Chondrocyte (in vitro differentiated cells): ENCODE results near the gene LAMA1. TPM values are rescaled to one million over a fixed set of nuclear protein-coding genes. Genes with fewer than 3 reads are reported as not detected.
"Not testable (repeated sequence)": the region's sequence is repeated elsewhere in the genome, so short reads cannot be mapped to it uniquely, and the experiment has no call there.

Experiments
- DNase-seq: peaks from one replicate; pipeline ENCODE4 v3.0.0; 2021; ENCODE audit warnings: mixed read lengths, low spot score
- H3K27ac Mint-ChIP-seq: one replicate; pipeline ENCODE4 v1.8.0; 2021; ENCODE audit warnings: mild to moderate bottlenecking, moderate library complexity, mixed read lengths; ENCODE audit not compliant: unreplicated experiment
- H3K27me3 Mint-ChIP-seq: 2 replicates; pipeline ENCODE4 v1.8.0; 2021; ENCODE audit warnings: low read depth, mixed read lengths
- H3K36me3 Mint-ChIP-seq: 2 replicates; pipeline ENCODE4 v1.8.0; 2021; ENCODE audit warnings: low read depth, mixed read lengths
- H3K4me1 Mint-ChIP-seq: 2 replicates; pipeline ENCODE4 v1.8.0; 2021; ENCODE audit warnings: low read depth, mild to moderate bottlenecking, mixed read lengths
- H3K4me3 Mint-ChIP-seq: one replicate; pipeline ENCODE4 v1.8.0; 2021; ENCODE audit warnings: mild to moderate bottlenecking, moderate library complexity, mixed read lengths; ENCODE audit not compliant: unreplicated experiment
- H3K9me3 Mint-ChIP-seq: 2 replicates; pipeline ENCODE4 v1.8.0; 2021; ENCODE audit warnings: low read depth, mixed read lengths
- CTCF ChIP-seq: fragments of 200-600 bp; sonication (generic); IDR thresholded peaks from 2 replicates; pipeline ENCODE4 v1.5.0; 2021; ENCODE audit warnings: antibody characterized with exemption, mild to moderate bottlenecking, moderate library complexity
- total RNA-seq: library from RNA; stranded (reverse); gene quantifications from 3 replicates; pipeline ENCODE4 v1.2.1, GENCODE V29; 2021

LAMA1 gene
- total RNA-seq, 1 donor from 2014 or later = 2.3 TPM

DNA sequence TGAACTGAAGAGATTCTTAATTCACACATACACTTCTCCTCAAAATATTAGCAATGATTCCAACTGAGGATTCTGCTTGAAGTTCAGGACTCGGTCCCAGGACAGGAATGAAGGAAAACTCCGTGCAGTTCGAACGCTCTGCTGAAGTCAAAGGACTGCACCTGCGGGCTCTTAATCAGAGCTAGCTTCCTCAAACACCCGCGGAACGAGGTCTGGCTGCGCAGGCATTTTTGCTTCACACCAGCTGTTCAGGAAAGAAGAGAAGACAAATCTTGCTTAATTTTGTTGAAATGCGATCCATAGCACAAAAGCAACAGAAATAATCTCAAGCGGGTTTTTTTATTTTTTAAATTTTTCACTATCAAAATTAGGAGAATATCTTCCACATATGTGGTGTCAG is 175.6 kb downstream of the LAMA1 start:
- H3K4me1 Mint-ChIP-seq = no peaks in the 10 kb centered on the region
- no peak overlapping the region for H3K27ac Mint-ChIP-seq
- H3K9me3 Mint-ChIP-seq = no peaks in the 10 kb centered on the region
- no peak for TF ChIP-seq CTCF
- no peak for DNase-seq
- peaks cover 1% of the 10 kb centered on the region for H3K36me3 Mint-ChIP-seq
- no peak overlapping the region for H3K4me3 Mint-ChIP-seq
- H3K27me3 Mint-ChIP-seq = peaks cover 5% of the 10 kb centered on the region

DNA sequence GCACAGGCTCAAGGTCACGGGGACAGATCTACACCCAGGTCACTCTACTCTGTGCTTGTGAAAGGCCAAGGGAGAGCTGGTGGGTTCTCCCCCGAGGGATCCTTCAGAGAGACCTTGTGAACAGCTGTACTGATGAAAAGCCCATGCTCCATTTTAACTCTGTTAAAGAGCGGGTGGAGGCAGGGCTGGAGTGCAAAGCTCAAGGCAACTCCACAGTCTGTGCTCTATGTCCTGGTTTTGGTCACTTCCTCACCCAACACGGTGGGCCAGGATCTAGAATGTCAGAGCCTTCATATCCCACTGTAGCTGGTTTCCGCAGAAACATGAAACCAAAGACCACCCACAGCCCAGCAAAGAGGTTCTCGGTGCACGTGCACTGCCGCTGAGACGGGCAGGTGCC is 177.1 kb downstream of the LAMA1 start:
- H3K4me3 Mint-ChIP-seq = no peak overlapping the region
- no peak overlapping the region for H3K27ac Mint-ChIP-seq
- H3K36me3 Mint-ChIP-seq = no peaks in the 10 kb centered on the region
- H3K9me3 Mint-ChIP-seq = no peaks in the 10 kb centered on the region
- no peak for DNase-seq
- TF ChIP-seq CTCF = no peak
- H3K27me3 Mint-ChIP-seq = peaks cover 5% of the 10 kb centered on the region
- no peaks in the 10 kb centered on the region for H3K4me1 Mint-ChIP-seq

- Mint-ChIP-seq H3K4me1 (no peaks in the 10 kb centered on the region), H3K27me3 (peaks cover 10% of the 10 kb centered on the region), H3K36me3 (peaks cover 1% of the 10 kb centered on the region), H3K4me3 (no peak overlapping the region), H3K9me3 (peaks cover 4% of the 10 kb centered on the region), H3K27ac (no peak overlapping the region)
- TF ChIP-seq CTCF = no peak
- DNase-seq = no peak
Observed at GRCh38 chr18:6939972-6940371, 177.6 kb downstream of the LAMA1 start.

- not testable (repeated sequence) for H3K27ac Mint-ChIP-seq, H3K36me3 Mint-ChIP-seq, DNase-seq, H3K4me1 Mint-ChIP-seq, H3K9me3 Mint-ChIP-seq, H3K4me3 Mint-ChIP-seq, H3K27me3 Mint-ChIP-seq
Observed at GRCh38 chr18:6938403-6938802, 179.2 kb downstream of the LAMA1 start.

- TF ChIP-seq CTCF = no peak
- H3K9me3 Mint-ChIP-seq = peaks cover 7% of the 10 kb centered on the region
- H3K4me3 Mint-ChIP-seq = no peak overlapping the region
- DNase-seq = no peak
- no peaks in the 10 kb centered on the region for H3K4me1 Mint-ChIP-seq
- peaks cover 1% of the 10 kb centered on the region for H3K36me3 Mint-ChIP-seq
- no peak overlapping the region for H3K27ac Mint-ChIP-seq
- H3K27me3 Mint-ChIP-seq = peaks cover 10% of the 10 kb centered on the region
Observed at GRCh38 chr18:6938003-6938402, 179.6 kb downstream of the LAMA1 start.

DNA sequence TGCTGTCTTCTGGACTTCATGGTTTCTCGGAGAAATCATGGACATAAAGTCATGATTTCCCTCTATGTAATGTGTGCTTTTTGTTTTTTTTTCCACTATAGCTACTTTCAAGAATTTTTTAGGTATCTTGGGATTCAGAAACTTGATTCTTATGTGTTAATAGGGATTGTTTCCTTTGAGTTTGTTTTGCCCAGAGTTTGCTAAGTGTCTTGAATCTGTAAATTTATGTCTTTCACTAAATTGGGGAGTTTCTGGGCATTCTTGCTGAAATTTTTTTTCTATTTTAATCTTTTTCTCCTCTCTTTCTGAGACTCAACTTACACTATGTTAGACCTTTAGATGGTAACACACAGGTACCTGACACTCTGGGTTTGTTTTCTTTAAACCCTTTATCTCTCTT is 182.7 kb downstream of the LAMA1 start:
- DNase-seq = no peak
- H3K27ac Mint-ChIP-seq = no peak overlapping the region
- peaks cover 1% of the 10 kb centered on the region for H3K36me3 Mint-ChIP-seq
- peaks cover 7% of the 10 kb centered on the region for H3K9me3 Mint-ChIP-seq
- H3K4me3 Mint-ChIP-seq = no peak overlapping the region
- peaks cover 5% of the 10 kb centered on the region for H3K27me3 Mint-ChIP-seq
- no peaks in the 10 kb centered on the region for H3K4me1 Mint-ChIP-seq
- TF ChIP-seq CTCF = no peak
